Measurements from ENCODE around the gene KRTAP5-9. TPM values are rescaled to one million over a fixed set of nuclear protein-coding genes. Genes with fewer than 3 reads are reported as not detected.
"Not testable (repeated sequence)": the region's sequence is repeated elsewhere in the genome, so short reads cannot be mapped to it uniquely, and the experiment has no call there.

The KRTAP5-9 gene
- total RNA-seq, 1 donor from 2014 or later: not detected

DNA sequence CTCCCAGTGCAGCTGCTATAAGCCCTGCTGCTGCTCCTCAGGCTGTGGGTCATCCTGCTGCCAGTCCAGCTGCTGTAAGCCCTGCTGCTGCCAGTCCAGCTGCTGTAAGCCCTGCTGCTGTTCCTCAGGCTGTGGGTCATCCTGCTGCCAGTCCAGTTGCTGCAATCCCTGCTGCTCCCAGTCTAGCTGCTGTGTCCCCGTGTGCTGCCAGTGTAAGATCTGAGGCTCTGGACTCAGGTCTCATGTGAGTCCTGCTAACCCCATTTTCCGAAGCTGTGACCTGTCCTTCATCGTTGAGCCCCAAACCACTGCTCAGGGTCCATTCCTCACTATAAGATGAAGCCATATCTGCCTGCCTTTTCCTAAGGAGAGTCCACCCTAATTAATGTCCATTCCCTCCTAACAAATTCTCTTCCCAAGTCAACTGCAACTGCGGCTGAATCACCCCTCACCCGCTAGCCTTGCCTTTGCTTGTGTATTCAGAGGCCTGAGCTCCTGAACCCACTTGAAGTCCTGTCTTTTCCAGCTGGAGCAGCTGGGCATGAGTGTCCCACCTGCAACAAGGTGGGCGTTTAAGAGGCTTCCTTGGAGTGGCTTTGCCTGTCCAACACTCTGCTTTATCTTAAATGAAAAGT is 20.5 kb upstream of the KRTAP5-9 start:
- Histone ChIP-seq H3K27ac (no peak overlapping the region), H3K36me3 (no peaks in the 10 kb centered on the region), H3K4me3 (no peak overlapping the region), H3K9me3 (no peaks in the 10 kb centered on the region), H3K4me1 (no peaks in the 10 kb centered on the region), H3K27me3 (ENCODE audit: low read depth) (no peaks in the 10 kb centered on the region)
- ATAC-seq (no peak), DNase-seq (no peak)
- intact Hi-C loops (cut with DNase I): no loop called here
- TF ChIP-seq, protein P1, sequence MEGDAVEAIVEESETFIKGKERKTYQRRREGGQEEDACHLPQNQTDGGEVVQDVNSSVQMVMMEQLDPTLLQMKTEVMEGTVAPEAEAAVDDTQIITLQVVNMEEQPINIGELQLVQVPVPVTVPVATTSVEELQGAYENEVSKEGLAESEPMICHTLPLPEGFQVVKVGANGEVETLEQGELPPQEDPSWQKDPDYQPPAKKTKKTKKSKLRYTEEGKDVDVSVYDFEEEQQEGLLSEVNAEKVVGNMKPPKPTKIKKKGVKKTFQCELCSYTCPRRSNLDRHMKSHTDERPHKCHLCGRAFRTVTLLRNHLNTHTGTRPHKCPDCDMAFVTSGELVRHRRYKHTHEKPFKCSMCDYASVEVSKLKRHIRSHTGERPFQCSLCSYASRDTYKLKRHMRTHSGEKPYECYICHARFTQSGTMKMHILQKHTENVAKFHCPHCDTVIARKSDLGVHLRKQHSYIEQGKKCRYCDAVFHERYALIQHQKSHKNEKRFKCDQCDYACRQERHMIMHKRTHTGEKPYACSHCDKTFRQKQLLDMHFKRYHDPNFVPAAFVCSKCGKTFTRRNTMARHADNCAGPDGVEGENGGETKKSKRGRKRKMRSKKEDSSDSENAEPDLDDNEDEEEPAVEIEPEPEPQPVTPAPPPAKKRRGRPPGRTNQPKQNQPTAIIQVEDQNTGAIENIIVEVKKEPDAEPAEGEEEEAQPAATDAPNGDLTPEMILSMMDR (IDR thresholded peaks at IDR 0.05): no peak

DNA sequence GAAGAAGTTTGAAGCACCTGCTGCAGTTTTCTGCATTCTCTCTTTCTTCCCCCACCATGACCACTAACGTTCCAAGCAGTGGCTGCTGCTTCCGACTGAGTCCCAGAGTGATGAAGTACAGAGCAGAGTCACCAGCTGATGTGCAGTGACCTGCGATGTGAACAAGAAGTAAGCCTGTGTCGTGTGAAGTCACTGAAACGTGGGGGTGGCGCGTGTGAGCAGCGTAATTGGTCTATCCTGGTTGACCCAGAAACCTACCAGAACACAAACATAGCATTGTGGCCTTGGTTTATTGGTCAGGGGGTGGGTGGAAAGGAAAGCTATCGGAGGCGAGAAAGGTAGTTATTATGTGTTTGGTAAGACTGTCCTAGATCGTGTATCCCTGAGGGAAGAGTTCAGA is 17.6 kb upstream of the KRTAP5-9 start:
- DNase-seq (no peak), ATAC-seq (no peak)
- Histone ChIP-seq H3K27ac (no peak overlapping the region), H3K4me1 (no peaks in the 10 kb centered on the region), H3K9me3 (no peaks in the 10 kb centered on the region), H3K27me3 (ENCODE audit: low read depth) (no peaks in the 10 kb centered on the region), H3K4me3 (no peak overlapping the region), H3K36me3 (no peaks in the 10 kb centered on the region)
- TF ChIP-seq, protein P1 (IDR thresholded peaks at IDR 0.05): no peak
- intact Hi-C loops (cut with DNase I): no loop called here

DNA sequence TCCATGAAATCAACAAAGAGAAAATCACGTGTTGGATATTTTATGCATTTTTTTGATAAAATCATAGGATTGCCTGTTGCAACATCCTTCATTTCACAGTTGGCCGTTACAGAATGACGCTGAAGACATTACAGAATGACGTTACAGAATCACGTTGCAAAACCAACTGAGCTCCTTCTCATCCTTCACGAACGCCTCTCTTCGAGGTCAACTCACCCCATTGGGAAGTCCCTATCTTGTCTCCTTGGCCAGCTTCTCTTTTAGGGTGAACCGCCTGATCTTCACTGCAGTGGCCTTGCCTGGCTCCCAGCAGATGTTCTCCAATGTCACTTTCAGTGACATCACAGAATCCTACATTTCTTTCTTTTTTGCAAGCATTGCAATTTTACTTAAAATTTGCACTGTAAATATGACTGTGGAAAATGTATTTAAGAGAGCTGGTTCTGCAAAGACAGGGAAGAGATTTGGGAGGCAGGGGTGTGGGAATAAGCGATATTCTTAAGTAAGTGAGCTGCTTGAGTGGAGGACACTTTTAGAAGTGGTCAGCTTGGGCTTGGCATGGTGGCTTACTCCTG is 16.1 kb upstream of the KRTAP5-9 start:
- no peak for DNase-seq
- TF ChIP-seq, protein P1 (IDR thresholded peaks at IDR 0.05): no peak
- Histone ChIP-seq H3K36me3 (no peaks in the 10 kb centered on the region), H3K27me3 (ENCODE audit: low read depth) (no peaks in the 10 kb centered on the region), H3K27ac (no peak overlapping the region), H3K9me3 (no peaks in the 10 kb centered on the region), H3K4me1 (no peaks in the 10 kb centered on the region), H3K4me3 (no peak overlapping the region)
- intact Hi-C loops (cut with DNase I): no loop called here
- ATAC-seq: no peak

DNA sequence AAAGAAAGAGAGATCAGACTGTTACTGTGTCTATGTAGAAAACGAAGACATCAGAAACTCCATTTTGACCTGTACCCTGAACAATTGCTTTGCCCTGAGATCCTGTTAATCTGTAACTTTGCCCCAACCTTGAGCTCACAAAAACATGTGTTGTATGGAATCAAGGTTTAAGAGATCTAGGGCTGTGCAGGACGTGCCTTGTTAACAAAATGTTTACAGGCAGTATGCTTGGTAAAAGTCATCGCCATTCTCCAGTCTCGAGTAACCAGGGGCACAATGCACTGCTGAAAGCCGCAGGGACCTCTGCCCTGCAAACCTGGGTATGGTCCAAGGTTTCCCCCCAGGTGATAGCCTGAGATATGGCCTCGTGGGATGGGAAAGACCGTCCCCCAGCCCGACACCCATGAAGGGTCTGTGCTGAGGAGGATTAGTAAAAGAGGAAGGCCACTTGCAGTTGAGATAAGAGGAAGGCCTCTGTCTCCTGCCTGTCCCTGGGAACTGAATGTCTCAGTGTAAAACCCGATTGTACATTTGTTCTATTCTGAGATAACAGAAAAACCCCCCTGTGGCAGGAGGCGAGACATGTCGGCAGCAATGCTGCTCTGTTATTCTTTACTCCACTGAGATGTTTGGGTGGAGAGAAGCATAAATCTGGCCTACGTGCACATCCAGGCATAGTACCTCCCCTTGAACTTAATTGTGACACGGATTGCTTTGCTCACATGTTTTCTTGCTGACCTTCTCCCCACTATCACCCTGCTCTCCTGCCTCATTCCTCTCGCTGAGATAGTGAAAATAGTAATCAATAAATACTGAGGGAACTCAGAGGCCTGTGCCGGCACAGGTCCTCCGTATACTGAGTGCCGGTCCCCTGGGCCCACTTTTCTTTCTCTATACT is 13.3 kb upstream of the KRTAP5-9 start:
- DNase-seq; ATAC-seq; H3K4me3 ChIP-seq; H3K9me3 ChIP-seq; H3K27me3 ChIP-seq (ENCODE audit: low read depth); H3K4me1 ChIP-seq; H3K36me3 ChIP-seq; intact Hi-C loops (cut with DNase I); H3K27ac ChIP-seq: not testable (repeated sequence)

DNA sequence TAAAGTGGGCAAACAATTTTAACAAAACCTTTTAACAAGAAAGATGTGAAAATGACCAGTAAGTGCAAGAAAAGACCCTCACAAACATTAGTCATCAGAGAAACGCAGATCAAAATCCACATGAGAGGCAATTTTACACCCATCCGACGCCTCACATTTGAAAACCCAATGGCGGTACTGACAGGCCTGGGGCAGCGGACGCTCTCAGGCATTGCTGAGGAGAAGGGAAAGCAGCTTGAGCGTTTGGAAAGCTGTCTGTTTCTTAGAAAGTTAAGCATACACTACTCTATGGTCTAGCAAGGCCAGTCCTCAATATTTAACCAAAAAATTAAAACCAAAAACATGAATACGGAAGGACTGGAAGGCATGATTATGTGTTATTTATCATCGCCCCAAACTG is 12.4 kb upstream of the KRTAP5-9 start:
- H3K4me3 ChIP-seq: no peak overlapping the region
- no peak for ATAC-seq
- DNase-seq: no peak
- H3K36me3 ChIP-seq: no peaks in the 10 kb centered on the region
- no peak overlapping the region for H3K27ac ChIP-seq
- H3K4me1 ChIP-seq: no peaks in the 10 kb centered on the region
- TF ChIP-seq, protein P1 (IDR thresholded peaks at IDR 0.05): no peak
- H3K27me3 ChIP-seq (ENCODE audit: low read depth): no peaks in the 10 kb centered on the region
- intact Hi-C loops (cut with DNase I): no loop called here
- H3K9me3 ChIP-seq: no peaks in the 10 kb centered on the region

DNA sequence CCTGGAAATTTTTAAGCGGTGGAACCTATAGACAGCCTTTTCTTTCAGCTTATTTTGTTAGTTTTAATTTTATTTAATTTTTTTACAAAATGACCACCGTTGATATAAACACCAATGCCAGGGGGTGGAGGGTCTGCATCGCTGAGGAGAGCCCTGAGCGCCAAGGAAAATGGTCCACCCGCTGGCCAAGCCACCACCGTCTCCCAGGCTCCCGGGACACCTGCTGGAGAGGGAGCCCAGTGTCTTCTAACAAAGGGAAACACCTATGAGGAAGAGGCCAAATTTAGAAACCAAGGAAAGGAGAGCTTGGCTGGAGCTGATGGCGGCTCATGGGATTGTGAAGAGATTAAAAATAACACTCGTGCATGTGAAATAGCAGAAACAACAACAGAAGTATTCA is 10.7 kb upstream of the KRTAP5-9 start:
- H3K36me3 ChIP-seq: no peaks in the 10 kb centered on the region
- no peak overlapping the region for H3K27ac ChIP-seq
- intact Hi-C loops (cut with DNase I): no loop called here
- no peaks in the 10 kb centered on the region for H3K9me3 ChIP-seq
- no peaks in the 10 kb centered on the region for H3K27me3 ChIP-seq (ENCODE audit: low read depth)
- TF ChIP-seq, protein P1 (IDR thresholded peaks at IDR 0.05): no peak
- ATAC-seq (no peak), DNase-seq (no peak)
- H3K4me1 ChIP-seq: no peaks in the 10 kb centered on the region
- no peak overlapping the region for H3K4me3 ChIP-seq

DNA sequence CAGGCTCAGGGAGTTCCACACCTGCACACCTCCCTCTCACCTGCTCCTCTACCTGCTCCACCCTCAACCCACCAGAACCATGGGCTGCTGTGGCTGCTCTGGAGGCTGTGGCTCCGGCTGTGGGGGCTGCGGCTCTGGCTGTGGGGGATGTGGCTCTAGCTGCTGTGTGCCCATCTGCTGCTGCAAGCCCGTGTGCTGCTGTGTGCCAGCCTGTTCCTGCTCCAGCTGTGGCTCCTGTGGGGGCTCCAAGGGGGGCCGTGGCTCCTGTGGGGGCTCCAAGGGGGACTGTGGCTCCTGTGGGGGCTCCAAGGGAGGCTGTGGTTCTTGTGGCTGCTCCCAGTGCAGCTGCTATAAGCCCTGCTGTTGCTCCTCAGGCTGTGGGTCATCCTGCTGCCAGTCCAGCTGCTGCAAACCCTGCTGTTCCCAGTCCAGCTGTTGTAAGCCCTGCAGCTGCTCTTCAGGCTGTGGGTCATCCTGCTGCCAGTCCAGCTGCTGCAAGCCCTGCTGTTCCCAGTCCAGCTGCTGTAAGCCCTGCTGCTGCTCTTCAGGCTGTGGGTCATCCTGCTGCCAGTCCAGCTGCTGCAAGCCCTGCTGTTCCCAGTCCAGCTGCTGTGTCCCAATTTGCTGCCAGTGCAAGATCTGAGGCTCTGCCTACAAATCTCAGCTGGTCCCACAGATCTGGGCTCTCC is 10.1 kb upstream of the KRTAP5-9 start, which contains the start of gene KRTAP5-8:
Gene KRTAP5-8 (plus strand): TSS at position 49 of the 689 bp plus-strand sequence. CDS start 31 bp downstream, at position 80.
- intact Hi-C loops (cut with DNase I); DNase-seq; H3K36me3 ChIP-seq; H3K4me3 ChIP-seq; H3K27ac ChIP-seq; H3K4me1 ChIP-seq; ATAC-seq; H3K9me3 ChIP-seq; H3K27me3 ChIP-seq (ENCODE audit: low read depth): not testable (repeated sequence)

Measured in lower lobe of right lung (tissue), 2 donors.